ENCODE results near the gene UBE2QL1. TPM values are rescaled to one million over a fixed set of nuclear protein-coding genes. Genes with fewer than 3 reads are reported as not detected.

UBE2QL1 gene
- polyA plus RNA-seq, 1 experiment, result not detected

DNA sequence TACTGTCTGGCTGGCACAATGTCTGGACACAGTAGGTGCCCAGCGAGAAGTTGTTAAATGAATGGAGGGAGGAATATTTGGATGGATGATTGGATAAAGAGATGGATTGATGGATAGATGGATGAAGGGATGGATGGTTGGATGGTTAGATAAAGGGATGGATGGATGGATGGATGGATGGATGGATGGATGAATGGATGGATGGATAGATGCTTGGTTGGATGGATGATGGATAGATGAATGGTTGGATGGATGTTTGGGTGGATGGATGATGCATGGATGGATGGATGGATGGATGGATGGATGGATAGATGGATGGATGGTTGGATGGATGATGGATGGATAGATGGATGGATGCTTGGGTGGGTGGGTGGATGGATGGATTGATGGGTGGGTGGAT lies 90.4 kb downstream of the UBE2QL1 start:
- Histone ChIP-seq H3K9me3 (ENCODE audit: control insufficient read depth, insufficient read depth, low read length) (no peaks in the 10 kb centered on the region; the same call in 1 of the 2 replicates), H3K4me3 (ENCODE audit: low read depth, low read length) (no peak overlapping the region), H3K27me3 (ENCODE audit: control insufficient read depth, insufficient read depth, low read length) (no peaks in the 10 kb centered on the region), H3K27ac (ENCODE audit: low read depth, low read length) (no peak overlapping the region)
- ChIA-PET POLR2A (no interaction called here), CTCF (no interaction called here)
- TF ChIP-seq, protein P1, sequence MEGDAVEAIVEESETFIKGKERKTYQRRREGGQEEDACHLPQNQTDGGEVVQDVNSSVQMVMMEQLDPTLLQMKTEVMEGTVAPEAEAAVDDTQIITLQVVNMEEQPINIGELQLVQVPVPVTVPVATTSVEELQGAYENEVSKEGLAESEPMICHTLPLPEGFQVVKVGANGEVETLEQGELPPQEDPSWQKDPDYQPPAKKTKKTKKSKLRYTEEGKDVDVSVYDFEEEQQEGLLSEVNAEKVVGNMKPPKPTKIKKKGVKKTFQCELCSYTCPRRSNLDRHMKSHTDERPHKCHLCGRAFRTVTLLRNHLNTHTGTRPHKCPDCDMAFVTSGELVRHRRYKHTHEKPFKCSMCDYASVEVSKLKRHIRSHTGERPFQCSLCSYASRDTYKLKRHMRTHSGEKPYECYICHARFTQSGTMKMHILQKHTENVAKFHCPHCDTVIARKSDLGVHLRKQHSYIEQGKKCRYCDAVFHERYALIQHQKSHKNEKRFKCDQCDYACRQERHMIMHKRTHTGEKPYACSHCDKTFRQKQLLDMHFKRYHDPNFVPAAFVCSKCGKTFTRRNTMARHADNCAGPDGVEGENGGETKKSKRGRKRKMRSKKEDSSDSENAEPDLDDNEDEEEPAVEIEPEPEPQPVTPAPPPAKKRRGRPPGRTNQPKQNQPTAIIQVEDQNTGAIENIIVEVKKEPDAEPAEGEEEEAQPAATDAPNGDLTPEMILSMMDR (IDR thresholded peaks at IDR 0.05; ENCODE audit: low read depth, low read length), result no peak
- DNase-seq (ENCODE audit: low read depth, low spot score), result no peak

DNA sequence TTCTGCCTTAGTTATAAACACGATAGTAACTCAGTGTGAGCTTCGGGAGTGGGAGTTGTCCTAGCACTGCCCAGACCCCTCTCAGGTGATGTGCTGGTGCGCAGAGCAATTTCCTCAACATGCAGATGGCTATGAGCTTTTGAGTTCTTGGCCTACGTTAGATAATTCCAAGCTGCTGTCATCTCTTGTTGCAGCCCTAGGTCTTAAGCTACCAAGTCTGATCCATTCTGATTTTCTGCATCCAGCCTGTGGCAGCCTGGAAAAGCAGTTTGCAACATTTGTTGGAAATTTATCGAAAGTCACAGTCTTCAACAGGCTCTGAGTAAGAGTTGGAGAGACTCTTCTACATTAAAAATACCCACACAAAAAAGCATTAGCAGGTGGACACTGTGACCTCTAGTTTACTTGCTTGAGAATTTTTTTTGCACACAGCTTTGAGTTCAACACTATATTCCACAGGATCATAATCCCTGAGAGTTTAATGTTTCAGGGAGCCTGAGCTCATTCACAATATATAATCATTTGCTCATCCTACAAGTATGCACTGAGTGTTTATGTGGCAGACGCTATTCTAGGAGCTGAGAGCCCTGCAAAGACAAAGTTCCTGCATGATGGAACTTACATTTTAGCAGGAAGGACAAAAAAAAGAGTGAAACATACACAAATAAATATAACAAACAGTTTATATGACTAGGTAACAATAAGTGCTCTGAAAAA lies 91.6 kb downstream of the UBE2QL1 start:
- Histone ChIP-seq H3K4me3 (ENCODE audit: low read depth, low read length) (no peak overlapping the region), H3K9me3 (ENCODE audit: control insufficient read depth, insufficient read depth, low read length) (no peaks in the 10 kb centered on the region; the same call in 1 of the 2 replicates), H3K27ac (ENCODE audit: low read depth, low read length) (no peak overlapping the region), H3K27me3 (ENCODE audit: control insufficient read depth, insufficient read depth, low read length) (no peaks in the 10 kb centered on the region)
- ChIA-PET POLR2A (no interaction called here), CTCF (no interaction called here)
- TF ChIP-seq, protein P1 (IDR thresholded peaks at IDR 0.05; ENCODE audit: low read depth, low read length), result no peak
- no peak for DNase-seq (ENCODE audit: low read depth, low spot score)

DNA sequence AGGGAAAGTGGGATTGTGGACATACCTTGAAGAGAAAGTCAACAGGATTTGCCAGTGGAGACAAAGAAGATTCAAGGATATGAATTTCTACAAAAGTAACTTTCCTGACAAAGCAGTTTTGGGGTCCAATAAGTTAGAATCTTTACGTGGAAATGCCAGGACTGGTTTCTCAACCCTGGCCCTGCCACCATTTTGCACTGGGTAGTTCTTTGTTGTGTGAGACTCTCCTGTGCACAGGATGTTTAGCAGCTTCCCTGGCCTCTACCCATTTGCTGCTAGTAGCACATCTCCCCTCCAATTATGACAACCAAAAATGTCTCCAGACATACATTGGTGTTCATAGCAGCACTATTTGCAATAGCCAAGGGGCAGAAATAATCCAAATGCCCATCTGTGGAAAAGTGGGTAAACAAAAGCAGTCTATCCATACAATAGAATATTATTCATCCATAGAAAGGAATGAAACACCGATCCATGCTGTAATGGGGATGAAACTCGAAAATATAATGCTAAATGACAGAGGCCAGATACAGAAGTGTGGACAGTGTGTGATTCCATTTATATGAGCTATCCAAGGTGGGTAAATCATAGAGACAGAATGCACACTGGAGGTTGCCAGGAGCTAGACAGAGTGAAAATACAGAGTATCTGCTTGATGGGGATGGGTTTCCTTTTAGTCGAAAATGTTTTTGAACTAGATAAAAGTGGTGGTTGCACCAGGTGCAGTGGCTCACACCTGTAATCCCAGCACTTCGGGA lies 92.8 kb downstream of the UBE2QL1 start:
- no peak overlapping the region for H3K27ac ChIP-seq (ENCODE audit: low read depth, low read length)
- POLR2A ChIA-PET, result no interaction called here
- TF ChIP-seq, protein P1 (IDR thresholded peaks at IDR 0.05; ENCODE audit: low read depth, low read length), result no peak
- no peaks in the 10 kb centered on the region; the same call in 1 of the 2 replicates for H3K9me3 ChIP-seq (ENCODE audit: control insufficient read depth, insufficient read depth, low read length)
- H3K27me3 ChIP-seq (ENCODE audit: control insufficient read depth, insufficient read depth, low read length), result no peaks in the 10 kb centered on the region
- CTCF ChIA-PET, result no interaction called here
- no peak for DNase-seq (ENCODE audit: low read depth, low spot score)
- no peak overlapping the region for H3K4me3 ChIP-seq (ENCODE audit: low read depth, low read length)

DNA sequence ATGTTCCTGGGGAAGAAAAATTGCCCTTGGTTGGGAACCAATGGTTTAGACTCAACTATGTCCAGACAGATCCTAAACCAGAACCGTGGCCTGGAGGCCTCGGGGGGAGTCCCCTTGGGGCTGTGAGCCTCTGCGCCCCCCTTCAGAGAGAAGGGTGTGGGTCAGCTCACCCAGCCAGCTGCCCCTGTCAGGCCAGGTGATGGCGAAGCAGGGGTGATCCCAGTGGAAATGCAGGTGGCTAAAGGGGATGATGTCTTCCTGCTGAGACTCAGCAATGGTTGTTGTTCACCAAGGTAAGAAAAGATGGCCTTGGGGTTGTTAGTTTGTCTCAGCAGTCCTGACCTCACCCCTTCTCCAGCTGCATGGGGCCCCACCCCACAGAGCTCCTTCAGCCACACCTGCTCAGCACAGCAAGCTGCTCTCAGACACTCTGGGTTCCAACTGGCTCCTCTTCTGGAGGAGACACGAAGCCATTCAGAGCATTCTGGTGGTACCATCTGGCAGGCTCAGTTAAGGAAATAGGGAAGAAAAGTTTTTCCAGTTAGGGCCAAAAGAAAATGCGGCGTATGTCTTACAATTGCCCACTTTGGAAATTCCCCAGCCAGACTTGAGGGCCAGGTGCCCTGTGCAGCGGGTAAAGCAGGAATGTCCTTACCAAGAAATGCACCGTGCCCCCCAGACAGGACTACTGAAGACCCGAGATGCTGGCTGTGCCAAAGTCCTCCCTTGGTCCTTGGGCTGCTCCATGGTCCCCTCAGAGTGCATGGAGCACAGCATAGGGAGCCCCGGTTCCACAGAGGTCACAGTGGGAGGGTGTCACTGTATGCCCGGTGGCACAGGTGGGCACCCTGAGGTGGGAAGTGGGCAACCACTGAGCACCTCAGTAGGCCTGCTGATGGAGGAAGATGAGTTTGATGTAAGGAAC lies 94.0 kb downstream of the UBE2QL1 start:
- H3K27ac ChIP-seq (ENCODE audit: low read depth, low read length), result no peak overlapping the region
- CTCF ChIA-PET, result no interaction called here
- H3K27me3 ChIP-seq (ENCODE audit: control insufficient read depth, insufficient read depth, low read length), result no peaks in the 10 kb centered on the region
- POLR2A ChIA-PET, result no interaction called here
- no peak for DNase-seq (ENCODE audit: low read depth, low spot score)
- TF ChIP-seq, protein P1 (IDR thresholded peaks at IDR 0.05; ENCODE audit: low read depth, low read length), result no peak
- no peak overlapping the region for H3K4me3 ChIP-seq (ENCODE audit: low read depth, low read length)
- H3K9me3 ChIP-seq (ENCODE audit: control insufficient read depth, insufficient read depth, low read length), result no peaks in the 10 kb centered on the region; the same call in 1 of the 2 replicates
